OCI-LY1 (cell line): ENCODE measurements around the gene HERC5.

Source experiments
- H2AFZ ChIP-seq: fragments of 200-600 bp; sonication (generic), shearing (Covaris generic); 2 replicates; pipeline ENCODE4 v1.6.0; 2014; ENCODE audit warnings: antibody characterized with exemption, mild to moderate bottlenecking, low read length
- H3F3A ChIP-seq: fragments of 200-600 bp; sonication (generic), shearing (Covaris generic); 2 replicates; pipeline ENCODE4 v1.6.0; 2014; ENCODE audit warnings: mild to moderate bottlenecking, antibody characterized with exemption, low read length, moderate library complexity; ENCODE audit not compliant: insufficient read depth
- H3K27ac ChIP-seq: fragments of 200-600 bp; sonication (generic); 2 replicates; pipeline ENCODE4 v1.5.1; 2014; ENCODE audit warnings: low read length, mixed run types, mild to moderate bottlenecking, low read depth; ENCODE audit not compliant: poor library complexity, severe bottlenecking
- H3K27me3 ChIP-seq: fragments of 200-600 bp; sonication (generic); 2 replicates; pipeline ENCODE4 v1.6.0; 2014; ENCODE audit warnings: antibody characterized with exemption, mild to moderate bottlenecking, low read length, moderate library complexity; ENCODE audit not compliant: insufficient read depth
- H3K36me3 ChIP-seq: fragments of 200-600 bp; sonication (generic); 2 replicates; pipeline ENCODE4 v1.6.1; 2014; ENCODE audit warnings: mild to moderate bottlenecking, antibody characterized with exemption, low read length, moderate library complexity, mixed read lengths; ENCODE audit not compliant: insufficient read depth
- H3K4me1 ChIP-seq: fragments of 200-600 bp; sonication (generic); 2 replicates; pipeline ENCODE4 v1.5.1; 2014; ENCODE audit warnings: mild to moderate bottlenecking, low read length, moderate library complexity; ENCODE audit not compliant: insufficient read depth, severe bottlenecking
- H3K4me2 ChIP-seq: fragments of 200-600 bp; sonication (generic), shearing (Covaris generic); 2 replicates; pipeline ENCODE4 v1.6.1; 2014; ENCODE audit warnings: low read length
- H3K4me3 ChIP-seq: fragments of 200-600 bp; sonication (generic); 2 replicates; pipeline ENCODE4 v1.5.1; 2014; ENCODE audit warnings: low read length, low read depth, mild to moderate bottlenecking, mixed read lengths; ENCODE audit not compliant: poor library complexity, severe bottlenecking
- H3K79me2 ChIP-seq: fragments of 200-600 bp; shearing (Covaris generic); 2 replicates; pipeline ENCODE4 v1.6.1; 2016; ENCODE audit warnings: mixed run types, low read length, mixed read lengths; ENCODE audit not compliant: insufficient read depth
- H3K9ac ChIP-seq: fragments of 200-600 bp; sonication (generic), shearing (Covaris generic); 2 replicates; pipeline ENCODE4 v1.6.1; 2014; ENCODE audit warnings: mild to moderate bottlenecking, low read length, mixed read lengths
- H3K9me2 ChIP-seq: fragments of 200-600 bp; sonication (generic), shearing (Covaris generic); 2 replicates; pipeline ENCODE4 v1.6.1; 2014; ENCODE audit warnings: low read depth, mild to moderate bottlenecking, low read length, mixed read lengths
- H3K9me3 ChIP-seq: fragments of 200-600 bp; shearing (Covaris generic); 2 replicates; pipeline ENCODE4 v1.6.1; 2014; ENCODE audit warnings: low read length, mixed read lengths
- H4K20me1 ChIP-seq: fragments of 200-600 bp; sonication (generic), shearing (Covaris generic); 2 replicates; pipeline ENCODE4 v1.6.0; 2016; ENCODE audit warnings: mild to moderate bottlenecking, low read length; ENCODE audit not compliant: insufficient read depth
- CTCF ChIP-seq: fragments of 200-600 bp; sonication (generic), shearing (Covaris generic); IDR thresholded peaks from 2 replicates; pipeline ENCODE4 v1.5.1; 2017; ENCODE audit warnings: mild to moderate bottlenecking, antibody characterized with exemption, low read length, moderate library complexity, mixed read lengths
- EZH2 ChIP-seq: fragments of 200-600 bp; sonication (generic), shearing (Covaris generic); IDR thresholded peaks from 2 replicates; pipeline ENCODE4 v1.8.0; 2017; ENCODE audit warnings: borderline replicate concordance, mixed run types, mild to moderate bottlenecking, antibody characterized with exemption, low read length, moderate library complexity, mixed read lengths

The HERC5 gene

GRCh38 chr4:88478247-88478646 is 21.3 kb downstream of the HERC5 start:
- Histone ChIP-seq H3K9me3 (no peaks in the 10 kb centered on the region), H4K20me1 (no peaks in the 10 kb centered on the region), H3K9ac (no peak overlapping the region), H3K4me2 (no peak overlapping the region), H3K36me3 (no peaks in the 10 kb centered on the region), H3K4me3 (no peak overlapping the region), H3K4me1 (no peaks in the 10 kb centered on the region), H3K9me2 (no peaks in the 10 kb centered on the region), H3K79me2 (no peaks in the 10 kb centered on the region), H3K27me3 (no peaks in the 10 kb centered on the region), H3K27ac (no peak overlapping the region), H3F3A (no peaks in the 10 kb centered on the region), H2AFZ (no peak overlapping the region)
- TF ChIP-seq EZH2: no peak
- TF ChIP-seq CTCF: no peak

- Histone ChIP-seq H3F3A (no peaks in the 10 kb centered on the region), H3K4me1 (no peaks in the 10 kb centered on the region), H2AFZ (no peak overlapping the region), H3K9me3 (no peaks in the 10 kb centered on the region), H3K4me2 (no peak overlapping the region), H3K27me3 (no peaks in the 10 kb centered on the region), H3K9ac (no peak overlapping the region), H3K4me3 (no peak overlapping the region), H4K20me1 (no peaks in the 10 kb centered on the region), H3K9me2 (no peaks in the 10 kb centered on the region), H3K27ac (no peak overlapping the region), H3K79me2 (no peaks in the 10 kb centered on the region), H3K36me3 (no peaks in the 10 kb centered on the region)
- no peak for TF ChIP-seq CTCF
Observed at GRCh38 chr4:88481537-88481936, 24.6 kb downstream of the HERC5 start.

GRCh38 chr4:88489100-88489761 is 32.3 kb downstream of the HERC5 start:
- TF ChIP-seq CTCF (no peak), EZH2 (no peak)
- Histone ChIP-seq H3K36me3 (no peaks in the 10 kb centered on the region), H3K9me2 (no peaks in the 10 kb centered on the region)

More at GRCh38 chr4:88489100-88489761, 32.3 kb downstream of the HERC5 start:
- no peak overlapping the region for H2AFZ ChIP-seq
- no peak overlapping the region for H3K4me3 ChIP-seq
- H4K20me1 ChIP-seq: no peaks in the 10 kb centered on the region
- H3K27me3 ChIP-seq: no peaks in the 10 kb centered on the region
- no peaks in the 10 kb centered on the region for H3K79me2 ChIP-seq
- no peaks in the 10 kb centered on the region for H3F3A ChIP-seq
- no peak overlapping the region for H3K9ac ChIP-seq
- H3K4me2 ChIP-seq: no peak overlapping the region
- H3K27ac ChIP-seq: no peak overlapping the region
- H3K4me1 ChIP-seq: no peaks in the 10 kb centered on the region
- H3K9me3 ChIP-seq: no peaks in the 10 kb centered on the region
